Forelimb muscle (tissue), 1 donor: ENCODE data around the gene ENDOV. TPM values are rescaled to one million over a fixed set of nuclear protein-coding genes. Genes with fewer than 3 reads are reported as not detected.

Source experiments
- DNase-seq: peaks from one replicate; pipeline ENCODE4 v3.0.0-alpha.2; 2013; ENCODE audit warnings: low read depth
- polyA plus RNA-seq: library from polyadenylated mRNA; unstranded; fragments of 120-200 nt; gene quantifications from one replicate; pipeline ENCODE4 v1.2.1, GENCODE V29; 2013; ENCODE audit not compliant: insufficient read length

The ENDOV gene
- polyA plus RNA-seq, 1 donor = 21.9 TPM

DNA sequence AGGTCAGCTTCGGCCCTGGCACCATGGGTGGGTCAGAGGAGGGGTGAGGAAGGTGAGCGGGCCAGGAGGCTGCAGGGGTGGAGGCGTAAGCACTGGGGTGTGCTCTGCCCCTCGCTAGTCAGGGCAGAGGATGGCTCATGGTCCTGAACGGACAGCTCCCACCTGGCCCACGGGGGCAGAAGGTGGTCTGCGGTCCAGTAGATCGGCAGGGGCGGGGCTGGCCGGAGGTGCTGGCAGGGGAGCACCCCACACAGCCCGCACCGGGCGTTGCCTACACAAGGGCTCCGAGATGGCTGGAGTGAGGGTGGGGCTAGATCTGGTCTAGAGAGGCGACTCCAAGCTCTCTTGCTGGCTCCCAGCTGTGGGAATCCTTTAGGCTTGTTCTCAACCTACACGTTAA lies 53.3 kb downstream of the ENDOV start:
- DNase-seq = no peak

DNA sequence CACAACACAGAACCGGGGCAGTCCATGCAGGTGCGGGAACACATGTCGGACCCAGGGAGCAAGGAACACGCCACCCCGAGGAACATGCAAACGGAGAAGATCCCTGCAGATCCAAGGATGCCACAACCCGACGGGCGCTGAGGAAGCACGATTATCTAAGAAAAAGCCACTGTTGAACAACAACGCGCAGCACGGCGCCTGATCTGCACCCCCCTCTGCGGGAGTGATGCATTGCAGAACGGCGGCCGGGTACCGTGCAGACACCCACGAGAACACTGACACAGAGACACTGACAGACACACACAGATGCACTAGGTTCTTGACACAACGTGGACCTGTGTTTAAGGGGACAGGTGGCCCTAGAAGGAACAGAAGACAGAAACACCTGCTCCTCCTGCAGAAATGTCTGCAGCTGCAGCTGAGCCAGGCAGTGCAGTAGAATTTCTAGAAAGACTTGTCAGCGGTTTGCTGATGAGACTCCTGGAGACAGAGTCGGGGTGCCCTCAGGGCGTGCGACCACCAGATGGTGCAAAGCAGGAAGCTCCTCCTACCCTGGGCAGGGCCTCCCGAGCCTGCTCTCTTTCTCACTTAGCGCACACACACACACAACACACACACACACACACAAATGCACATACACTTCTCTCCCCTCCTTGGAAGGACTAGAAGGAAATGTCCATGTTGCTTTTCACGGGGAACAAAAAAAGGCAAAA lies 54.0 kb downstream of the ENDOV start:
- no peak for DNase-seq

DNA sequence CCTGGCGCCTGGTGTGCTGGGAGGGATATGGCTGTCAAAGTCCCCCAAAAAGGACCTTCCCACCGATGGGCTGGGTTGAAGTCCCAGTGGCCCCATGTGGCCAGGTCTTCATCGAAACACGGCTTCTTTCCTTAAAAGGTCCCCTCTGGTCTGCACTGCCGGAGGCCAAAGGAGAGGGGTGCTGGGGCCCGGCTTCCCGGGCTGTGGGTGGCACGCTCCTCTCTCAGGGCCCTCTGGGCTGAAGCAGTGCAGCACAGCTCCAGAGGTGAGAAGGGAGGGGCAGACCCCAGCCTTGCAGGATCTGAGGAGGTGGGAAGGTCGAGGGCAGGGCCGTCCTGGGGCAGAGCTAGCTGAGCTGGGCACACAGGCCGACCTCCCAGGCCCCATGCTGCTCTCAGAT lies 54.7 kb downstream of the ENDOV start:
- DNase-seq = no peak

DNA sequence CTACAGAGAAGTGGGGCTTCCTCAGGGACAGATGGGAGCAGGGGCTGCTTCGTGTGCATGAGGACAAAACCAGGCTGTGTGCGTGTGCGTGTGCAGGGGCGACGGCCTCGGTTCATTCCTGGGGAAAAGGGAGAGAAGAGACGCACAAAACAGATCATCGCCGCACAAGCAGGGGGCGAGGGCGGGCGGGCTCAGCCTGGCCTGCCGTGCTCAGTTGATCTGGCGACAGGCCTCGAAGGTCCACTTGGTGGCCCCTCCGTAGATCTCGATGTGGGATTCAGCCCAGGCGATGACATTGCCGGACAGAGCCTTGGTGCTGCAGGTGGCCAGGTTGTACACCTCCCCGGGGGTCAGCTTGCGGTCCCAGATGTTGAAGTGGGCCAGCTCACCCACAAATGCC lies 55.6 kb downstream of the ENDOV start:
- DNase-seq = no peak

DNA sequence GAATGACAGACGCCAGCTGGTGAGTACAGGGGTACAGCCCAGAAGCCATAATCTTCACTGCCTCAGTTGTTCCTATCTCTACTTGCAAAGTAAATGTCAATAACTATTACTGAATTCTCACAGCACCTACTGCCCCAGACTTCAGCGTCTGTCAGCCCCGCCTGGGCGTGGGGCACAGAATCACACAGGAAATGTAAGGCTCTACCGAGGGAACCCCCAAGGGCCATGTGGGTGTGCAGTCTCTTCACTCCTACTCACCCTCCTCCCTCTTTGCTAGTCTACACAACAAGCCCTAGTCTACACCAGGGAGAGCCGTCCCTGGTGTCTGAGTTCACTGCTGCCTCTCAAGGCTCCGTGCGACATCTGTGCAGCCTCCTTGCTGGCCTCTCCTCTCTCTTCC lies 57.0 kb downstream of the ENDOV start:
- DNase-seq = no peak

DNA sequence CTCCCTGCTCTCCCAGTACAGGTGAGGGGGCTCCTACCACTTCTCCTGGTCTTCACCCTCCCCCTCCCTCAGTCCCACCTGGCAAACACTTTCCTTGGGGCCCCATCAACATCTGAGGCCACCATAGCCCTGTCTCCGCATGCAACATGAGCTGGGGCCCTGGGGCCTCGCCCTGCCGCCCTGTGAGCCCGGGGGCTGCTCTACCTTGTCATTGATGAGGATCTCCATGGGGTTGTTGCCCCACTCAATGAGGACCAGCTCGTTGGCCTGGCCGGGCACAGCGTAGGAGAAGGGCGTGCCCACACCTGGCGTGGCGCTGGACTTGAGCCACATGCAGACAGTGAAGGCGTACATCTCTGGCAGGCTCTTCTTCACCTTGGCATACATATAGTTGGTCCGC lies 58.0 kb downstream of the ENDOV start:
- no peak for DNase-seq

DNA sequence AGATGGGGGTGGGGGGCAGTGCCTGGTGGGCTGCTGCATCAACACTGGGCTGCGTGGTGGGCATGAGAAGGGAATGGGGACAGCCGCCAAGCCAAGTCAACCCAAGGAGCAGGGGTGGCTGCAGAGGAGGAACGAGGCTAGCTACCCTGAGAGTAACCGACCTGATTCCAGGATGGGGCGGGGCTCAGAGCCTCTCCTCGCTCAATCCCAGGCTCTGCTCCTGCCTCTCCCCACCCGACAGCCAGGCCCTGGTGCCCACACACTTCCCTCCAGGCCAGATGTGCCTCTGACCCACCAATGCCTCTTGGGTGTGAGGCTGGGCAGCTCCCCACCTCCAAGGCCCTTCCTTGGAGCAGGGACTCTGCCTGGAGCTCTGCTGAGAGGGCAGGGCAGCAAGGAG lies 58.7 kb downstream of the ENDOV start:
- no peak for DNase-seq

DNA sequence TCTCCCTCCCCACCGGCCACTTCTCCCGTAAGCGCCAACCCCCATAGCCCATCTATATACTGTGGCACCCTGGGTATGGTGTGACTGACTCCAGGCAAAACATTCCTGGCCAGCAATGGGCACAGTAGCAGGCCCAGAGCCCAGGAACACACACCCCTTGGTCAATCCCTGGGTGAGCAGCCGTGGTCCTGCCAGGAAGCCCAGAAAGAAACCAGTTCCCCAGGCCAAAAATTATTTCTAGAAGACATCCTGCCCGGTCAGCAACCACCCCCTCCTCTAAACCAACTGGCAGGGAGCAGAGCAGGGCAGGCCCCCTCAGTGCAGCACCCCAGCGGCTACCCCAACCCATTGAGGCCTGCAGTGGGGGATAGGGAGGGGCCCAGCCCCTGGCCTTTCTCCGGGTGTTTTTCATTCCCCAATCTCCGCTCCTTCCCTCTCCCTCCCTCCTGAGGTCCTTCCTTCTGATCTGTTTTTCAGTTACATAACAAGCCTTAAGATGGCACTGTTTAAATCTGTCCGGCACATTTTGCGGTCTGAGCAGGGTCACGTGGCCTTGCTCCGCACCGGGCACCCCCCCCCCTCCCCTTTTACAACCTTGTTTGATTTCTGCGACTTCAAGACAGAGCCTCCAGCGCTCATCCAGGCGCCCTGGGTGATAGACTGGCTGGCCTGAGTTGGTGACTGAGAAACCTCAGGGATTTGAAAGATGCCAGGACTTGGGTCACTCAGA lies 59.4 kb downstream of the ENDOV start:
- no peak for DNase-seq

DNA sequence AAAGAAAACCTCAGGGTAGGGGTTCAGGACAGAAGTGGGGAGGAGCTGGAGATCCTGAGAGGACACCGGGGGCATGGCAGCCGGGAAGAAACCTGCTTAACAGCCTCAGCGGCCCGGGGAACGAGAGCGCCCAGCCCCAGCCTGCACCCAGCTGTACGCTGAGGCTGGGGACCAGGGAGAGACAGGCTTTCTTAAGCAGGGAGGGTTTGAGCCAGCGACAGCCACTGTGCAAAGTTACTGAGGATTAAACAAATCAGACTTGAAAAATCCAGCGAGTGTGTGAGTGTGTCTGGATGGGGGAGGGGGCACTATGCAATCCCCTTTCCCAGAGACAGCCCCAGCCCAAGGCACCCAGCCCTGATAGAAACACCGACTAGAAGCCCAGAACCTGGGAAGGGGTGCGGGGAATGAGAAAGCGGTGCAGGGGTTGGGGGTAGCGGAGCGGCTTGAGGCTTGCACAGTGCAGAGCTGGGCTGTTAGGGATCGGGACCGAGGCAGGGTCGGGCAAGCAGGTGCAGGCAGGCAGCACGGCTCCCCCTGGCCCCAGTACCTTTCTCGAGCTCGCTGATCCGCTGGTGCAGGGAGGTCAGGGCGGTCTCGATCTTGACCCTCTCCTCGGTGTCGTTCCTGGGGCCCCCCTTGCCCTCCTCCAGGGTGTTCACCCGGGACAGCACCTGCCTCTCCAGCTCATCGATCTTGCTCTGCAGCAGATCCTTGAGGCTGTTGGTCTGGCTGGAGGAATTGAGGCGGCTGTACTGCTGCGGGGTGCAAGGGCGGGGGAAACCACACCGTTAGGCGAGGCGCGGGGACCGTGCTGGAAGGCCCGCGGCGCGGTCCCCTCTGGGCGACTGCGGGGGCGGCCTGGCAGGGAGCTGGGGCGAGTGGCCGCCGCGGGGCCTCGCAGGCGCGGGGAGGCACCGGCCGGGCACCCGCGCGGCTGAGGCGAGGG lies 60.3 kb downstream of the ENDOV start:
- no peak for DNase-seq

DNA sequence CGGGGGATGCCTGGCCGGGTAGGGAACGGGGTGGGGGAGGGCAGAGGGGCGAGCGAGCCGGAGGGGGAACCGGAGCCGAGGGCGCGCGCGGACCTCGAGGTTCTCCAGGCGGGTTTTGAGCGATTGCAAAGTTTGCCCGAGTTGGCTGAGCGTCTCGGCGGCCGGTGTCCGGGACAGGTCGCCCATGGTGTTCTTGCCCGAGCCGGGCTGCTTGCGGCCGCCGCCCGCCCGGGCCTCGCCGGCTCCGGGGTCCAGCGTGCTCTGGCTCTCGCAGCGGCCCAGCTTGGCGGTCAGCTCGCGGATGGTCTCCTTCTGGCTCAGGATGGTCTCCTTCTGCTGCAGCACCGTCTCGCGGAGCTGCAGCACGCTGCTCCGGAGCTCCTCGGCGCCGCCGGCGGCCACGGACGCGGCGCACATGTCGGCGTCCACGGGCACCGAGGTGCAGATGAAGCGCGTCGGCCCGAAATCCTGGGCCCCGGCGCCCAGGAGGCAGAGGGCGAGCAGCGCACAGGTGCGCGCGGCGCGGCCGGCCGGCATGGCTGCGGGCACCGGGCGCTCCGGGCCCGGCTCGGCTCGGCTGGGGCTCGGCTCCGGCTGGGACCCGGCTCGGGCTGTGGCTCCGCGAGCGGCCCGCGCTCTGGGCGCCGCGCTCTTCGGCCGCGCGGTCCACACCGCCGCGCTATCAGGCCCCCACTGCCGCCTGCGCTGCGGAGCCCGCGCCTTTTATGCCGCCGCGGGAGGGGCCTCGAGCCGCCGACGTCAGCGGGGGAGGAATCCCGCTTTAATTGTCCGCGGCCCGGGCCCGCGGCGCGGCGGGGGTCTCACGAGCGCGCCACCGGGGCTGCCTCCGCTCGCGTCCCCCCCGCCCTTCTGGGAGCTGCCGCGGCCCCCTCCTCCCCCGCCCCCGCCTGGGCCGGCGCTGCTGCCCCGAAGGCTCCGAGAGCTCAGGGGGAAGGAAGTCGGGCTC lies 61.2 kb downstream of the ENDOV start, which contains the start of gene NPTX1:
Gene NPTX1 (minus strand): TSS at position 698 of the 967 bp plus-strand sequence. CDS start 161 bp downstream, at position 537.
- no peak for DNase-seq

DNA sequence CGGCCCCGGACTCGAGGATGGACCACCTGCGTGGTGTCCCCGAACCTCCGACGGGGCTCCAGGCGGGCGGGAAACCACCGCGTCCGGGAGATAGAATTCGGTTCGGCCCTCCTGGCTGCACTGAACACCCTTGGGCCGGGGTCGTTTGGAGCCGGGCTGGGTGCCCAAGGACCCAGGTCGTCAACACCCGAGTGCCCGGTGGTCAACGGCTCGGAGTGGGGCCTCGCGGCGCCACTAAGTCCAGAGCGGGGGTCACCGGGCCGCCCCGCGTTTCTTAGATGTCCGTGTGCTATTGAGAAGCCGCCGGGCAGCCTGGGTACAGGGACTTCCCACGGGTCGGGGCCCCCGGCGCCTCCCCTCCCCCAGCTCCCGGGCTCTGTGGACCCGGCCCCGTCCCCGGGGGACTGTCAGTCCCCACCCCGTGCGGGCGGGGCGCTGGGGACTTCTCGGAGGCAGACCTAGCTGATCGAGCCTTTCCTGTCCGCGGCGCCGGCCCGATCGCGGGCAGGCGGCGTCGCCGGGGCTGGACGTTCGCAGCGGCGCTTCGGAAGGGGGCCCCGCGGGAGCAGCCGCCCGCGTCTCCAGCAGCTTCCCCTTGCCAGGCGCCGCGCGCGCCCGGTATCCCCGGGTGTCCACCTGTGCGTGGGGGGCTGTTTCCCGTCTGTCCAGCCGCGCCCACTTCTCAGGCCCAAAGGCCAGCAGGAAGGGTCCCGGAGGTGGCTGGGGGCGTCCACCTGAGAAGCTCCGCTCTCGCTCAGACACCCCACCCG lies 62.1 kb downstream of the ENDOV start:
- no peak for DNase-seq

DNA sequence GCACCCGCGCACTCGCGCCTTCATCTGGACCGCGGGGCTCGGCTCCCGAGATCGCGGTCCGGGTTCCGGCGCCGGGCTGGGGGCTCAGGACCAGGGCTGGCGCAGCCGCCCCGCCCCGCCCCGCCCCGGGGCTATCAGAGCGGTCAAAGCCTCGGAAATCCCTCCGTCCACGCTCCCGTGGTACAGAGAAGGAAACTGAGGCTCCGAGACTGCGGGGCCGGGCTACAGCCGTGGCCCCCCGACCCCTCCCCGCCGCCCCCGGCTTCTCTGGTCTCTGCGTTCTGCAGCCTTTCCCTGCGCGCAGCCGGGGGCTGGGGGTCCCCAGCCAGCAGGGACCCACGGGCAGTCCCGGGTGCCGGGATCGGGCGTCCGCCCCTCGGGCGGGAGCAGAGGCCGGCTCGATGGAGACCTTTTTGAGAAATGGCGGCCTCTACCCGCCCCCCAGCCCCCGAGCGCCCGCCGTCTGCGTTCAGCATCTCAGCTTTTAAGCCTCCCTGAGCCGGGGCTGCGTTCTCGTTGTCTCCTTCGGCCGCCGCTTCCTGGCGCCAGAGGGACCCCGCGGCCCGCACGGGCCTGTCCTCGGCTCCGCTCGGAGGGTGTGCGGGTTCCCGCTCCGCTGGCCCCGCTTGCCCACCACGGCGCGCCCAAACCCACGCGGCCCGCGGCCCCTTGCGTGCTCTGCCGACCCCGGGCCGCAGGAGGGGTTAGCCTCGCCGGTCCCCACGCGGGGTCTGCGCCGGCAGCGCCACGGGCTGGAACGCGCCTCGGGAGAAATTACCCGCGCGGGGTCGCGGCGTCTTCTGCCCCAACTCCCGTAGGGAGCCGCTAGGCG lies 62.9 kb downstream of the ENDOV start:
- DNase-seq = no peak

DNA sequence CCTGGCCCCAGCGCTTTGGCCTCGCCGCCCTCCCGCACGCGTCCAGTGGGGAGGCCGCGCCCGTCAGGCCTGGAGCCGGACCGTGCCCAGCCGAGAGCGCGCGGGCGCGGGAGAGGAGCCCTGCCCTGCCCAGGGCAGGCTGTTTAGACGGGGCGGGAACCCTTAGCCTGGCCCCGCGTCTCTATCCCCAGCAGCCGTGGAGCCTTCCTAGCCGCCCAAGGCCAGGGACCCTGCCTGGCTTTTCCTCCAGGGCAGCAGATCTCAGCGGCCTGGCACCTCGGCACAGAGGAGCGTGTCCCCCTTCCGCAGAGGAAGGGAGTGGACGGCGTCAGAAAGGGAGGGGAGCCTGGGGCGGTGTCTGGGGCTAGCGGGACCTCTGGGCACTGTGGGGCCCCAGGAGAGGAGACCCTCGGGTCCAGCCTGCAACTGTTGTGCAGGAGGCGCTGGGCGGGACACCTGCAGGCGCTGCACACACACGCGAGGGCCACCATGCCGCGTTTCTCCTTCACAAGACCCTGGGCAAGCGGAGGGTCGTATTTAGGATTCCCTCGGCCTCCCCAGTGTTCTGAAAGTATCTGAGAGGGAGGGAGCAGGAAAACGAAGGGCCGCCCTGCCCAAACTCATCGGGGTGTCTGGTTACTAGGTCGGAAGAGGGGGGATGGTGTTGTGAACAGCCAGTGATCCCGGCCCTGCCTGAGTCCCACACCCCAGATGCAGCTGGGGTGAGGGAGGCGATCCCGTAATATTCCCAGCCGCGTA lies 63.7 kb downstream of the ENDOV start:
- no peak for DNase-seq

DNA sequence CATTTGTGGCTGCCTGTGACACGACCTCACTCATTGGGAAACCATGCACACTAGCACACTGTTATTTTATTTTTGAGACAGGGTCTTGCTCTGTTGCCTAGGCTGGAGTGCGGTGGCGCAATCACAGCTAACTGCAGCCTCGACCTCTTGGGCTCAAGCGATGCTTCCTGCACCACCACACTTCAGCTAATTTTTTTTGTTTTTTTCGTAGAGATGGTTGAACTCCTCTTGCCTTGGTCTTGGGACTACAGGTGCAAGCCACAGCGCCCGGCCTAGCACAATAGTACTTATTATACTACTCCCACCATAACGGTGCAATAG lies 64.2 kb downstream of the ENDOV start:
- no peak for DNase-seq

DNA sequence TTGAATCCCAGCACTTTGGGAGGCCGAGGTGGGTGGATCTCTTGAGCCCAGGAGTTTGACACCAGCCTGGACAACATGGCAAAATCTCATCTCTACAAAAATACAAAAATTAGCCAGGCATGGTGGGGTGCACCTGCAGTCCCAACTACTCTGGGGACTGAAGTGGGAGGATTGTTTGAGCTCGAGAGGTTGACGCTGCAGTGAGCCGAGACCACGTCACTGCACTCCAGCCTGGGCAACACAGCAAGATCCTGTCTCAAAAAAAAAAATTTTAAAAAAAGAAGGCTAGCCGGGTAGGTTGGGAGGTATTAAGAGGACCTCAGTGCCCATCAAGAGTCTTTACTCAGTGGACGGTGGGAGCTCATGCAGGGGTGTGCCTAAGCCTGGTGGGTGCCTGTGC lies 65.3 kb downstream of the ENDOV start:
- no peak for DNase-seq

DNA sequence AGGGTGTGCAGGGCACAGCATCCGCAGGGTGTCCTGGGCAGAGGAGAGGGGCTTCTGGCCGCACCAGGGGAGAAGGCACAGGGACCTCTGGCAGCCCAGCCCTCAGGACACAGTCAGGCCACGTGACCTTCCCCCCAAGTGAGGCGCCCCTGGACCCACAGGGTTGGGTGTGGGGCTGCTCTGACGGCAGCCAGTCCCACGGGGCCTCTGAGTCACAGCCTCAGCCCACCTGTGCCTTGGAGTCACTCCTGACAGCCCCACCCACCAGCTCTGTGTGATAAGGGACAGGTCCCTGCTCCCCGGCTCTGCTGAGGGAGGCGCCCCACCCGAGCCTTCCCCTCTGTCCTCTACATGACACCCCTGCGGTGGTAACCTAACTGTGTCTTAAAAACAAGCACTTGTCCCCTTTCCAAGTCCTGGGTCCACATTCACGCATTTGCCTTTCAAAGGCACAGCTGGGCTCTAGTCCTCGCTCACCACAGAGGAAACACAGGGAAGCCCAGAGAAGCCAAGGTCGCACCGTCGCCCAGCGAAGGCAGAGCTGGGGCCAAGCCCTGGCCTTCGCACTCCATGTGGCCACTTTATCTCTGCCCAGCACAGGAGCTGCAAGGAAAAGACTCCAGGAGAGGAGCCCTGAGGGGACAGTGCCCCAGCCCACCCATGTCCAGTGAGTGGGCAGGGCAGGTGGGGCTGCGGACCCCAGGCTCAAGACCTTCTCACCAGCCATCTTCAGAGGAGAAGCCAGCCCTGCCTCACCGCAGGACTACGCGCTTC lies 66.5 kb downstream of the ENDOV start:
- no peak for DNase-seq

DNA sequence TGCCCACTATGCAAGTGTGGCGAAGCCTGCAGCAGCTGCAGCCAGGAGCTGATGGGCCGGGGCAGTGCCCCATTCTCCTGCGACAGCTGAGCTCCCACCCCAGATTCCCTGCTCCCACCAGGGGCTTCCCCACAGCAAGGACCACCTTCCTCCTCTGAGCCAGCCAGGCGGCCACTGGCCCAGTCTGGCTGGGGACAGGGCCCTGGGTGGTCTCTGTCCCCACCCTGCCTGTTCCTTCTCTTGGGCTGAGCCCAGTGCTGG lies 67.0 kb downstream of the ENDOV start:
- DNase-seq = no peak
